ENCODE results near the gene NELFA. TPM values are rescaled to one million over a fixed set of nuclear protein-coding genes. Genes with fewer than 3 reads are reported as not detected.
"Not testable (repeated sequence)": the region's sequence is repeated elsewhere in the genome, so short reads cannot be mapped to it uniquely, and the experiment has no call there.

Gene NELFA
- total RNA-seq, 1 experiment from 2014 or later, result 55.0 TPM

DNA sequence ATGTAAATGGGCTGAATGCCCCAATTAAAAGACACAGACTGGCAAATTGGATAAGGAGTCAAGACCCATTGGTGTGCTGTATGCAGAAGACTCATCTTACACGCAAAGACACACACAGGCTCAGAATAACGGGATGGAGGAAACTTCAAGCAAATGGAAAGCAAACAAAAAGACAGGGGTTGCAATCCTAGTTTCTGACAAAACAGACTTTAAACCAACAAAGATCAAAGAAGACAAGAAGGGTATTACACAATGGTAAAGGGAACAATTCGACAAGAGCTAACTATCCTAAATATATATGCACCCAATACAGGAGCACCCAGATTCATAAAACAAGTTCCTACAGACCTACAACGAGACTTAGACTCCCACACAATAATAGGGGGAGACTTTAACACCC, 9.5 kb downstream of the NELFA start:
- H3K9ac ChIP-seq (ENCODE audit: extremely low read depth, insufficient read length, low read length); H3K27me3 Mint-ChIP-seq (ENCODE audit: low read depth); H3K4me2 ChIP-seq (ENCODE audit: insufficient read depth, insufficient read length, low read length); H4K8ac ChIP-seq (replicated peaks; ENCODE audit: insufficient read length, low read depth, low read length); H2AFZ ChIP-seq (ENCODE audit: low read length); H3K23me2 ChIP-seq (ENCODE audit: insufficient read length, low read depth, low read length, poor library complexity, severe bottlenecking); H3K27ac Mint-ChIP-seq; H4K20me1 ChIP-seq (ENCODE audit: control insufficient read depth, insufficient read depth, insufficient read length); H2BK15ac ChIP-seq (ENCODE audit: low read depth, low read length); H2BK5ac ChIP-seq (ENCODE audit: insufficient read length, low read length); H3K14ac ChIP-seq (ENCODE audit: insufficient read depth, low read length); H3K56ac ChIP-seq (ENCODE audit: insufficient read length, low read depth, low read length); H4K91ac ChIP-seq (ENCODE audit: insufficient read length, low read depth, low read length); H3T11ph ChIP-seq (ENCODE audit: low read length); H3K23ac ChIP-seq (ENCODE audit: insufficient read length, low read depth, low read length); H3K4me1 ChIP-seq (ENCODE audit: insufficient read depth, low read length); H2AK5ac ChIP-seq (ENCODE audit: insufficient read length, low read length); H3K27ac ChIP-seq (ENCODE audit: insufficient read length, low read depth, low read length); H3K9me3 ChIP-seq (ENCODE audit: control insufficient read depth, low read depth, low read length); H2BK12ac ChIP-seq (ENCODE audit: insufficient read length, low read depth, low read length); H3K79me1 ChIP-seq (ENCODE audit: insufficient read depth, low read depth, low read length, poor library complexity, severe bottlenecking); H3K18ac ChIP-seq (ENCODE audit: insufficient read length, low read depth, low read length); H3K27me3 ChIP-seq (ENCODE audit: insufficient read depth, low read length); DNase-seq; H3K4me3 Mint-ChIP-seq; H2BK20ac ChIP-seq (ENCODE audit: low read depth, low read length, poor library complexity, severe bottlenecking); H3K4ac ChIP-seq (ENCODE audit: low read depth, low read length); H4K5ac ChIP-seq (ENCODE audit: insufficient read length, low read depth, low read length); H2BK120ac ChIP-seq (ENCODE audit: low read depth, low read length, poor library complexity, severe bottlenecking): not testable (repeated sequence)
- no CpG with 5 or more reads among the region's 4 CpGs for WGBS (ENCODE audit: extremely low coverage, insufficient read length, low lambda C conversion rate)
- peaks cover 45 to 52% (median 46%) of the 10 kb centered on the region in 3 experiments for H3K36me3 Mint-ChIP-seq (ENCODE audit: insufficient read depth in 1 of 3, low read depth in 3 of 3)
- peaks cover 11% of the 10 kb centered on the region in 2 experiments; a peak in 4 of 5 replicates for H3K9me3 Mint-ChIP-seq
- peaks cover 23 to 29% of the 10 kb centered on the region in 2 experiments for H3K4me1 Mint-ChIP-seq
- H3K79me2 ChIP-seq (ENCODE audit: insufficient read depth, low read length), result peaks cover 25% of the 10 kb centered on the region

All from H9 (cell line).